Neuronal stem cell (in vitro differentiated cells): ENCODE results near the gene TRAF1.

Source experiments
- DNase-seq: peaks from one replicate; pipeline ENCODE4 v3.0.0-alpha.2; 2013; ENCODE audit warnings: low spot score
- H2AFZ ChIP-seq: one replicate; pipeline ENCODE4 v1.6.1; 2013; ENCODE audit warnings: mild to moderate bottlenecking, low read length, inconsistent platforms
- H2AK5ac ChIP-seq: 2 replicates; pipeline ENCODE4 v1.6.1; 2013; ENCODE audit warnings: low read depth, mild to moderate bottlenecking, inconsistent platforms, low read length, moderate library complexity, mixed read lengths
- H2BK120ac ChIP-seq: 2 replicates; pipeline ENCODE4 v1.6.1; 2013; ENCODE audit warnings: low read depth, mild to moderate bottlenecking, inconsistent platforms, low read length, moderate library complexity, mixed read lengths
- H2BK12ac ChIP-seq: one replicate; pipeline ENCODE4 v1.6.1; 2013; ENCODE audit warnings: low read length, inconsistent platforms
- H2BK15ac ChIP-seq: 2 replicates; pipeline ENCODE4 v1.6.1; 2013; ENCODE audit warnings: mild to moderate bottlenecking, low read length, inconsistent platforms, mixed read lengths
- H2BK5ac ChIP-seq: one replicate; pipeline ENCODE4 v1.6.1; 2013; ENCODE audit warnings: inconsistent platforms, mild to moderate bottlenecking, low read length, moderate library complexity
- H3K14ac ChIP-seq: one replicate; pipeline ENCODE4 v1.6.1; 2013; ENCODE audit warnings: low read length, inconsistent platforms
- H3K18ac ChIP-seq: 2 replicates; pipeline ENCODE4 v1.6.1; 2013; ENCODE audit warnings: low read length, inconsistent platforms
- H3K23ac ChIP-seq: 2 replicates; pipeline ENCODE4 v1.6.1; 2013; ENCODE audit warnings: low read depth, mild to moderate bottlenecking, mixed read lengths, low read length, inconsistent platforms; ENCODE audit not compliant: poor library complexity
- H3K27ac ChIP-seq: replicated peaks from 3 replicates; pipeline ENCODE4 v1.5.1; 2013; ENCODE audit warnings: low read length, inconsistent platforms
- H3K27me3 ChIP-seq, 3 experiments: 2 replicates each; pipeline ENCODE4 v1.6.1; 2013; ENCODE audit warnings: low read length in 3 of 3, mild to moderate bottlenecking in 2 of 3, inconsistent platforms in 1 of 3, low read depth in 1 of 3, mixed read lengths in 1 of 3, moderate library complexity in 1 of 3; ENCODE audit not compliant: control insufficient read depth in 3 of 3, insufficient read depth in 3 of 3
- H3K36me3 ChIP-seq, 2 donors: replicated peaks in 1 of 2; 2 replicates each; pipeline ENCODE4 v1.6.1; 2013; ENCODE audit warnings: low read length in 2 of 2; ENCODE audit not compliant: control insufficient read depth in 2 of 2, insufficient read depth in 2 of 2
- H3K4ac ChIP-seq: 2 replicates; pipeline ENCODE4 v1.6.1; 2013; ENCODE audit warnings: inconsistent platforms, mild to moderate bottlenecking, low read length, moderate library complexity
- H3K4me1 ChIP-seq, 2 donors: 1 replicate in 1 of 2; 2 replicates in 1 of 2; pipeline ENCODE4 v1.6.1; 2013; ENCODE audit warnings: low read length in 2 of 2, low read depth in 1 of 2; ENCODE audit not compliant: control insufficient read depth in 2 of 2, insufficient read depth in 1 of 2
- H3K4me2 ChIP-seq: one replicate; pipeline ENCODE4 v1.6.1; 2013; ENCODE audit warnings: mild to moderate bottlenecking, low read length, inconsistent platforms; ENCODE audit not compliant: insufficient read depth, poor library complexity, severe bottlenecking
- H3K4me3 ChIP-seq, 2 donors: 2 replicates each; pipeline ENCODE4 v1.5.1; 2013; ENCODE audit warnings: low read length in 2 of 2, mild to moderate bottlenecking in 2 of 2, inconsistent platforms in 1 of 2, moderate library complexity in 1 of 2
- H3K79me1 ChIP-seq: one replicate; pipeline ENCODE4 v1.6.1; 2013; ENCODE audit warnings: low read depth, mild to moderate bottlenecking, inconsistent platforms, low read length, moderate library complexity
- H3K9ac ChIP-seq: one replicate; pipeline ENCODE4 v1.6.1; 2013; ENCODE audit warnings: mild to moderate bottlenecking, low read depth, low read length, inconsistent platforms; ENCODE audit not compliant: poor library complexity
- H3K9me3 ChIP-seq, 2 donors: replicated peaks in 1 of 2; 2 replicates each; pipeline versions ENCODE3 to v1.6.1; 2013; ENCODE audit warnings: low read length in 2 of 2, mild to moderate bottlenecking in 2 of 2, inconsistent platforms in 1 of 2, low read depth in 1 of 2, mixed read lengths in 1 of 2, moderate library complexity in 1 of 2; ENCODE audit not compliant: control insufficient read depth in 2 of 2, insufficient read depth in 1 of 2
- H4K8ac ChIP-seq: one replicate; pipeline ENCODE4 v1.6.1; 2013; ENCODE audit warnings: low read depth, mild to moderate bottlenecking, inconsistent platforms, low read length, moderate library complexity
- H4K91ac ChIP-seq: one replicate; pipeline ENCODE4 v1.6.1; 2013; ENCODE audit warnings: low read length, low read depth, mild to moderate bottlenecking, inconsistent platforms; ENCODE audit not compliant: poor library complexity
- WGBS, 2 donors: extraction: QIAGEN DNeasy Blood & Tissue Kit; methylation state at CpG; one replicate each; pipeline ENCODE4 v1.1.7; 2013; ENCODE audit warnings: missing lambda C conversion rate in 2 of 2, mixed read lengths in 1 of 2; ENCODE audit not compliant: insufficient read length in 2 of 2, insufficient replicate concordance in 1 of 2; ENCODE audit errors: extremely low coverage in 2 of 2; 5-methylcytosine and 5-hydroxymethylcytosine counted together

The TRAF1 gene

DNA sequence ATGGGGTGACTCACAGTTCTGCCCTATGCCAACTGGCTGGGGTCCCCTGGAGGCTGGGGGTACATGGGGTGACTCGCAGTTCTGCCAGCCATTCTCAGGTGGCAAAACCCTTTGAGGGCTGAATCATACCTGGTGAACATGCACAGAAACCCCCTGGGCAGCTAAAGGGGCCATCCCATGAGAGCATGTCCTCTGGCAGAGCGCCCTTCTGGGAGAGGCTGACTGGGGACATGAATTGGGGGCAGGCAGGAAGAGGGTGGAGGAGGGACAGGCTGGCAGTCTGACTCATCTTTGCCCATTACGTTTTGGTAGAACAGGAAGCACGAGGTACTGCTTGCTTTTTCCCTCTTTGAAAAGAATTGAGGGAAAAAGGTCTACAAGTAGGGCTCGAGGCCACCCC is 16.7 kb downstream of the TRAF1 start:
- no peak overlapping the region for H3K14ac ChIP-seq
- no peak overlapping the region for H3K4me2 ChIP-seq
- no peaks in the 10 kb centered on the region for H3K36me3 ChIP-seq
- no peak overlapping the region for H3K9ac ChIP-seq
- H2BK15ac ChIP-seq = no peak overlapping the region
- no peak overlapping the region for H2BK5ac ChIP-seq
- H3K4me3 ChIP-seq = no peak overlapping the region
- no peak overlapping the region for H4K8ac ChIP-seq
- WGBS, 2 donors = no CpG with 5 or more reads among the region's 5 CpGs
- no peak overlapping the region for H3K27ac ChIP-seq
- no peak overlapping the region for H4K91ac ChIP-seq
- H2BK12ac ChIP-seq = no peak overlapping the region
- H2AFZ ChIP-seq = no peak overlapping the region
- H2BK120ac ChIP-seq = no peak overlapping the region
- no peak overlapping the region for H3K4ac ChIP-seq
- no peak for DNase-seq
- no peaks in the 10 kb centered on the region for H3K4me1 ChIP-seq
- H3K23ac ChIP-seq = no peak overlapping the region
- H3K79me1 ChIP-seq = no peaks in the 10 kb centered on the region
- H3K18ac ChIP-seq = no peak overlapping the region
- no peaks in the 10 kb centered on the region for H3K9me3 ChIP-seq
- H2AK5ac ChIP-seq = no peak overlapping the region
- H3K27me3 ChIP-seq = peaks cover 0 to 15% (median 2%) of the 10 kb centered on the region in 3 experiments

DNA sequence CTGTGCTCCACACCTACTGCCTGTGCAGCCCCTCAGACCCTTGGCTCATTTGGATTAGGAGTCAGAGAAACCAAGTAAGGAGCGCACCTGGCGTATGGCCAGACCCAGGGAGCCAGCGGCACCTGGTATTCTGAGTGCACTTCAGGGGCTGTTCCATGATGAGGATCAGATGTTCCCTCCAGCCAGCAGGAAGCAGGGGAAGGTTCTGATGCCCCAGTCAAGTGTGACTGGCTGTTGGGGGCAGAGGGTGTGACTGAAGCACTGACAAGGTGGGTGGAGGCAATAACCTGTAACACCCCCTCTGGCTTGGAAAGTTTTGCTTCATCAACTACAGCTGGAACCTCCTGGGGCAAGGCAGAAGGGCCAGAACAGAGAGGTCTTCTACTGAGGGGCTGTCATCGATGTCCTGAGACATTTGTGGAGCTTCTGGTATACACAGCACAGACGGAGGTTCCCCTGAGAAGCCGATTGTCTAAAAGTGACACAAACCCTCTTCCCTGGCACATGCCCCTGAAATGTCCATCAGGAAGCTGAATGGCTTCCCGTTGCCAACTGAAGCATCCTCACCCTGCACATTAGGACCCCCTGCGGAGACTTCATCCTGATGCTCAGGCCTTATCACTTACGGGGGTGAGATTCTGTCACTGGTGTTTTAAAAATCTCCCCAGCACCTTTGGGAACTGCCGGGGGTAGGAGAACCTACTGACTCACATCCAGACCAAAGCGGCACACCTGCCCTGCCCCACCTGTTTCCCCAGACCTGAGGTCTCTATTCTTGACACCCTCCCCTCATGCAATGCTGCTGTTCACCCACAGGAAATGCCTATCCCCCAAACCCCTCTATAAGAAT is 21.1 kb downstream of the TRAF1 start:
- H3K9me3 ChIP-seq = no peaks in the 10 kb centered on the region
- no CpG with 5 or more reads among the region's 11 CpGs for WGBS, 2 donors
- no peak overlapping the region for H3K4me3 ChIP-seq
- H3K18ac ChIP-seq = peak overlapping the region; percentile 59
- no peak overlapping the region for H4K91ac ChIP-seq
- H2AFZ ChIP-seq = no peak overlapping the region
- no peak overlapping the region for H2BK5ac ChIP-seq
- no peak overlapping the region for H2BK120ac ChIP-seq
- H3K23ac ChIP-seq = peak overlapping the region; percentile 91
- no peak overlapping the region for H3K4me2 ChIP-seq
- H3K79me1 ChIP-seq = no peaks in the 10 kb centered on the region
- H3K27ac ChIP-seq = no peak overlapping the region
- peak overlapping the region; percentile 56 for H3K14ac ChIP-seq
- no peak overlapping the region for H3K4ac ChIP-seq
- peak overlapping the region; percentile 17 for H4K8ac ChIP-seq
- H2BK15ac ChIP-seq = no peak overlapping the region
- H3K27me3 ChIP-seq = peaks cover 0 to 15% (median 2%) of the 10 kb centered on the region in 3 experiments
- no peaks in the 10 kb centered on the region for H3K36me3 ChIP-seq
- no peak for DNase-seq
- H2AK5ac ChIP-seq = peak overlapping the region; percentile 56
- H2BK12ac ChIP-seq = peak overlapping the region; percentile 10
- H3K9ac ChIP-seq = no peak overlapping the region
- H3K4me1 ChIP-seq = no peaks in the 10 kb centered on the region

DNA sequence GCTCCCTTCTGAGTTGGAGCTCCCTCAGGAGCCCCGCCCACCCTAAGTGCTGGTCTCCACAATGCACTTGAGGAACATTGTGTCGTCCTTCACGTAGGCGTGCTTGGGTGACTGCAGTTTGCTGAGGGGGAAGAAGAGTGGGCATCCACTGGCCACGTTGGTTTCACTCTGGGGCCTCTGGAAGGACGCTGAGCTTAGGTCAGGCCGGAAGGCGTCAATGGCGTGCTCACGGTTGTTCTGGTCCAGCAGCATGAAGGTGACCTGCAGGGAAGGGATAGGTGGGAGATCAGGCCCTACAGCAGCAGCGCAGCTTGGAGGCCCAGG is 21.7 kb downstream of the TRAF1 start:
- Histone ChIP-seq H4K8ac (no peak overlapping the region), H3K4me2 (no peak overlapping the region), H2BK12ac (peak overlapping the region; percentile 10), H3K23ac (peak overlapping the region; percentile 91), H3K4ac (no peak overlapping the region), H3K79me1 (no peaks in the 10 kb centered on the region), H4K91ac (no peak overlapping the region), H3K18ac (peak overlapping the region; percentile 59), H3K27me3 (peaks cover 0 to 15% (median 2%) of the 10 kb centered on the region in 3 experiments), H2BK15ac (peak overlapping the region; percentile 81), H3K14ac (peak overlapping the region; percentile 56), H2AFZ (no peak overlapping the region), H3K9me3 (no peaks in the 10 kb centered on the region), H2BK120ac (no peak overlapping the region), H3K27ac (no peak overlapping the region), H2BK5ac (no peak overlapping the region), H3K9ac (peak overlapping the region; percentile 44), H2AK5ac (peak overlapping the region; percentile 56), H3K36me3 (no peaks in the 10 kb centered on the region), H3K4me1 (no peaks in the 10 kb centered on the region), H3K4me3 (peak overlapping the region in 1 of 2 donors; percentile 20)
- no peak for DNase-seq
- WGBS, 2 donors = no CpG with 5 or more reads among the region's 11 CpGs

DNA sequence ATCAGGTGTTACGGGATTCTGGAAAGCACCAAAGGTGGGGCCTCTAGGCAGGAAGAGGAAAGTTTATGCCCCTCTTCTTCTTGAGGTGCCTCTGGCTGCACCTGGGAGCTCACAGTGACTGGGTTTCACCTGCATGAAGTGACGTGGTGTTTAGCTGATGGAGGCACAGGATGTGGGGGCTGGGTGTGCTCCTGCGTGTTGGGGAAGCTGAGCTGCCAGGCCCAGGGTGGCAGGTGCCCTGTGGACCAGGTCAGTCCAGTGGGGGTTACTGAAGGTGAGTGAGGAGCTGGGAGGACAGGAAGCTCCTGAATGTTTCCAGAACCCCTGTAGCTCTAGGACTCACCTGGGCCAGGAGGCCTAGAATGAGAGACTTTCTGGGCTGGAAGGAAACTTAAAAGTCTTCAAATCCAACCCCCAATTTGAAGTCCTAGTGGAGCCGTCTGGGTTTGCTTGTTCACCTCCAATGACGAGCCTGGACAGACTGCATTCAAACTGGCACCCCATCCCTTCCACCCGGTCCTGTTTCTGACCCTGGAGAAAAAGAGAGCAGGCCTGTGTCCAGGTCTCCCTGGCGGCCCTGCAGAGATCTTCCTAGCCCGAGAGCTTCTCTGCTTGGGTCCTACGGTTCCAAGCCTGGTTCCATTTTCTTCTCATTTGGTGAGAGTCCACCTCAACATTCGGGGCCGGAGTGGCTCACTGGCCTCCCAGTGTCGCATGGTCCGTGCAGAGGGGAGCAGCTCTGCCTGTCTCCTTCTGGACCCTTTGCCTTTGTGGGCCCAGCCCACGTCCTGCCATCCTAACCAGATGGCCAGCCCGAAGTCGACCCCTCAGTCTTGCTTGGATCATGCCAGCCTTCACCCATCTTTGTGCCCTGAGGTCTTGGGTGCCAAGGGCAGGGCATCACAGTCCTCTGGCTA is 22.3 kb downstream of the TRAF1 start:
- DNase-seq = no peak
- H3K79me1 ChIP-seq = no peaks in the 10 kb centered on the region
- H3K27ac ChIP-seq = no peak overlapping the region
- H2AFZ ChIP-seq = no peak overlapping the region
- no peaks in the 10 kb centered on the region for H3K36me3 ChIP-seq
- H2BK15ac ChIP-seq = peak overlapping the region; percentile 81
- H2BK120ac ChIP-seq = no peak overlapping the region
- H3K18ac ChIP-seq = peak overlapping the region; percentile 35
- peak overlapping the region in 1 of 2 donors; percentile 20 for H3K4me3 ChIP-seq
- peak overlapping the region; percentile 56 for H2AK5ac ChIP-seq
- H3K9ac ChIP-seq = peak overlapping the region; percentile 44
- no peak overlapping the region for H3K4ac ChIP-seq
- WGBS, 2 donors = no CpG with 5 or more reads among the region's 16 CpGs
- H3K9me3 ChIP-seq = no peaks in the 10 kb centered on the region
- peaks cover 0 to 12% (median 2%) of the 10 kb centered on the region in 3 experiments for H3K27me3 ChIP-seq
- H2BK5ac ChIP-seq = no peak overlapping the region
- no peak overlapping the region for H3K4me2 ChIP-seq
- H3K4me1 ChIP-seq = no peaks in the 10 kb centered on the region
- H3K23ac ChIP-seq = peak overlapping the region; percentile 91
- no peak overlapping the region for H4K91ac ChIP-seq
- no peak overlapping the region for H4K8ac ChIP-seq
- peak overlapping the region; percentile 10 for H2BK12ac ChIP-seq
- no peak overlapping the region for H3K14ac ChIP-seq
